Transverse colon (tissue), 4 donors: ENCODE data around the gene REL. TPM values are rescaled to one million over a fixed set of nuclear protein-coding genes. Genes with fewer than 3 reads are reported as not detected.

Experiments
- DNase-seq: peaks from one replicate; pipeline ENCODE4 v3.0.0-alpha.2; 2019
- H3K27ac ChIP-seq, 4 donors: fragments of 200-600 bp; sonication (generic); 2 replicates each; pipeline ENCODE4 v1.5.1; 2016 to 2018; ENCODE audit warnings: inconsistent platforms in 4 of 4
- H3K27me3 ChIP-seq: fragments of 200-600 bp; sonication (generic); 2 replicates; pipeline ENCODE4 v1.5.1; 2017; ENCODE audit warnings: inconsistent platforms
- H3K36me3 ChIP-seq, 4 donors: fragments of 200-600 bp; sonication (generic); 2 replicates each; pipeline ENCODE4 v1.5.1; 2017 to 2019; ENCODE audit warnings: inconsistent platforms in 4 of 4
- H3K4me1 ChIP-seq, 4 donors: fragments of 200-600 bp; sonication (generic); 2 replicates each; pipeline ENCODE4 v1.5.1; 2017 to 2020; ENCODE audit warnings: inconsistent platforms in 4 of 4
- H3K4me3 ChIP-seq, 4 donors: fragments of 200-600 bp; sonication (generic); 1 replicate in 1 of 4; 2 replicates in 3 of 4; pipeline versions ENCODE4 v1.5.1 to v1.6.1; 2017 to 2019; ENCODE audit warnings: inconsistent platforms in 4 of 4
- H3K9me3 ChIP-seq, 2 donors: fragments of 200-600 bp; sonication (generic); 2 replicates each; pipeline ENCODE4 v1.5.1; 2017 to 2019; ENCODE audit warnings: inconsistent platforms in 2 of 2
- CTCF ChIP-seq, 5 experiments: fragments of 200-600 bp in 3 of 5; fragments of 450-650 bp in 2 of 5; sonication (generic) in 3 of 5; IDR thresholded peaks; 1 replicate in 2 of 5; 2 replicates in 3 of 5; pipeline ENCODE4 v1.5.1; 2016 to 2017; ENCODE audit warnings: antibody characterized with exemption in 5 of 5, inconsistent platforms in 3 of 5, mild to moderate bottlenecking in 2 of 5, moderate library complexity in 1 of 5
- EP300 ChIP-seq: sonication (generic); formaldehyde crosslinking; IDR thresholded peaks from one replicate; pipeline ENCODE4 v1.6.1; 2017; ENCODE audit warnings: antibody characterized with exemption, low read depth
- POLR2A ChIP-seq: fragments of 450-650 bp; IDR thresholded peaks from one replicate; pipeline ENCODE4 v1.6.1; 2016; ENCODE audit warnings: antibody characterized with exemption, mild to moderate bottlenecking, moderate library complexity
- POLR2AphosphoS5 ChIP-seq, 3 donors: sonication (generic); formaldehyde crosslinking; IDR thresholded peaks; one replicate each; pipeline ENCODE4 v1.6.1; 2016; ENCODE audit warnings: antibody characterized with exemption in 3 of 3
- WGBS, 2 donors: methylation state at CpG; one replicate each; pipeline ENCODE4 v1.1.5; 2018; ENCODE audit warnings: low coverage in 1 of 2; 5-methylcytosine and 5-hydroxymethylcytosine counted together
- in situ Hi-C, 4 donors: fragments of 200-750 bp; cut with MboI; loops; one replicate each; pipeline versions ENCODE4 v1.15.0 to v1.15.1; 2017; ENCODE audit warnings: low sequenced_read_pairs in 3 of 4, low pct_ligation_motif_present in 1 of 4, low pct_unique_long_range_greater_than_20kb in 1 of 4
- intact Hi-C: fragments of 100-400 bp; cut with DNase I; formaldehyde crosslinking; loops from one replicate; pipeline ENCODE4 v1.15.1; 2023; ENCODE audit warnings: low total_unique reads
- total RNA-seq, 4 donors: library from RNA; depleted of rRNA; stranded (reverse); fragments of >200 nt; gene quantifications; one replicate each; pipeline ENCODE4 v1.1.0, GENCODE V29; 2016

Gene REL
- total RNA-seq, 4 donors from 2014 or later: 6.2 to 29.5 (median 14.9) TPM

GRCh38 chr2:60849187-60849586 is 32.2 kb upstream of the REL start:
- in situ Hi-C loops: no loop called here
- no peak for DNase-seq

GRCh38 chr2:60852282-60852860 is 29.0 kb upstream of the REL start:
- TF ChIP-seq POLR2A: no peak
- TF ChIP-seq CTCF (IDR thresholded peaks at IDR 0.05): no peak
- TF ChIP-seq EP300: no peak
- TF ChIP-seq POLR2AphosphoS5 (IDR thresholded peaks at IDR 0.05): no peak
- Histone ChIP-seq H3K36me3 (no peaks in the 10 kb centered on the region), H3K27me3 (no peaks in the 10 kb centered on the region), H3K4me3 (no peak overlapping the region), H3K4me1 (peaks cover 0 to 6% (median 1%) of the 10 kb centered on the region in 4 donors), H3K27ac (no peak overlapping the region), H3K9me3 (no peaks in the 10 kb centered on the region)
- in situ Hi-C loops: no loop called here
- intact Hi-C loops: no loop called here
- DNase-seq: no peak
- 76 to 86% methylated on average over 8 of the region's 8 CpGs for WGBS, 2 donors

More at GRCh38 chr2:60849187-60849586, 32.2 kb upstream of the REL start:
- intact Hi-C loops: no loop called here
- no peaks in the 10 kb centered on the region for H3K27me3 ChIP-seq
- WGBS, 2 donors: 97% methylated on average over 3 of the region's 3 CpGs; no CpG with 5 or more reads in 1 of the 2 donors
- H3K27ac ChIP-seq: no peak overlapping the region
- H3K4me1 ChIP-seq: no peaks in the 10 kb centered on the region
- no peak for TF ChIP-seq CTCF (IDR thresholded peaks at IDR 0.05)
- no peaks in the 10 kb centered on the region for H3K9me3 ChIP-seq
- no peak overlapping the region for H3K4me3 ChIP-seq
- no peaks in the 10 kb centered on the region for H3K36me3 ChIP-seq

DNA sequence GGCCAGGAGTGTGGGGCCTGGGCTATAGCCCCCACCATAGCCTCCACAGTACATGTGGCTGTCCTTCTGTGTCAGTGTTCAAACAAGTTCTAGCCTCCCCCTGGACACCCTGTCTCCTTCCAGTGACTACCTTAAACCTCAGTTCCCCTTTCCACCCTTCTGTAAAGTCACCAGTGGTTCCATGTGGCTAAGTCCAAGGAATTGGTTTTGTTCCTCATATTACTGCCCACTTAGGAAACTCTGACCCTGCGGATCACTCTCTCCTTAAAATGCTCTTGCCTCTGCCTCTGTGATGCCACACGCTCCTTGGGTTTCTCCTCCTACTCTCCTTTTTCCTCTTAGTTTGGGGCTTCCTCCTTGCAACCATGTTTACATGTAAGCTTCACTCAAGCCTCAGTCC is 27.8 kb upstream of the REL start:
- in situ Hi-C loops (no loop called here), intact Hi-C loops (no loop called here)
- TF ChIP-seq EP300 (no peak), CTCF (IDR thresholded peaks at IDR 0.05) (no peak), POLR2A (no peak), POLR2AphosphoS5 (IDR thresholded peaks at IDR 0.05) (no peak)
- 88 to 100% methylated on average over 1 to 2 of the region's 2 CpGs for WGBS, 2 donors
- Histone ChIP-seq H3K4me1 (peaks cover 0 to 6% (median 1%) of the 10 kb centered on the region in 4 donors), H3K9me3 (no peaks in the 10 kb centered on the region), H3K27ac (no peak overlapping the region), H3K36me3 (no peaks in the 10 kb centered on the region), H3K27me3 (no peaks in the 10 kb centered on the region), H3K4me3 (no peak overlapping the region)
- no peak for DNase-seq

DNA sequence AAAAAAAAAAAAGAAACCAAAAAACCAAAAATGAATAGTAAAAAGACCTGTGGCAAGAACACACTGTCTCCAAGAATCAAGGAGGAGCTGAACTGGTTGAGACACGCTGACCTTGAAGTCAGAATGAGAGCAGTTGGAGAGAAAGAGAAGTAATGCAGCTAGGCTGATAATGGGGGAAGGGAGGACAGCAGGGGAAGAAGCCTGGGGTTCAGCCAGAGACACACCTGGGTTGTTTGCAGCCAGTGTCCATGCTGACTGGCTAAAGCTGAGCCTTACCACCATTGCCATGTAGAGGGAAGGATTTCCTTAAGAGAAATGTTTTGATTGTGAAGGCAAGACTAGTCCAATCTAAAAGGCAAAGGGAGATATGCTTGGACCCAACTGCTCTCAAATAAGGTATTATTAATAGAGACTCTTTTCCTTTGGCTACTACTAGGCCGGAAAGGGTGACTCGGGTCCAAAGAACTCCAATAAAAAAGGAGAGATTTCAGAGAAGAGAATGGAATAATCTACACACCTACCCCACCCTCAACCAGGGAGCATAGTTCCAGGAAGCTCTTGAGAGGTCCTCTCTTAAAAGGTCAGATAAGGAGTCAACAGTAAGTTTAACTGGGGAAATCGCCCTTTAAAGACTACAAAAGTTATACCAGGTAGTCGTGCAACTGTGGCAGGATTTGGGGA is 25.2 kb upstream of the REL start:
- intact Hi-C loops: no loop called here
- no peaks in the 10 kb centered on the region for H3K27me3 ChIP-seq
- no peak overlapping the region for H3K4me3 ChIP-seq
- H3K9me3 ChIP-seq: no peaks in the 10 kb centered on the region
- no peak for TF ChIP-seq CTCF (IDR thresholded peaks at IDR 0.05)
- TF ChIP-seq EP300: no peak
- no peak for TF ChIP-seq POLR2A
- TF ChIP-seq POLR2AphosphoS5 (IDR thresholded peaks at IDR 0.05): no peak
- H3K36me3 ChIP-seq: no peaks in the 10 kb centered on the region
- in situ Hi-C loops: no loop called here
- no peak overlapping the region for H3K27ac ChIP-seq
- no peak for DNase-seq
- peaks cover 0 to 6% (median 1%) of the 10 kb centered on the region in 4 donors for H3K4me1 ChIP-seq
- 72 to 81% methylated on average over 5 of the region's 5 CpGs for WGBS, 2 donors
